GM12878 (cell line): Measurements from ENCODE around the gene E2F2. TPM values are rescaled to one million over a fixed set of nuclear protein-coding genes. Genes with fewer than 3 reads are reported as not detected.
A peak's percentile ranks its signal among the peaks of the same experiment; 100 is the strongest.

Experiments
- CBFB ChIP-seq: IDR thresholded peaks from 2 replicates; pipeline ENCODE4 v1.6.1; 2016; ENCODE audit warnings: antibody characterized with exemption, low read depth
- CBX5 ChIP-seq: sonication (generic); IDR thresholded peaks from 2 replicates; pipeline ENCODE4 v1.6.1; 2016; ENCODE audit warnings: low read depth, moderate library complexity, mild to moderate bottlenecking, inconsistent platforms
- DPF2 ChIP-seq: fragments of 450-650 bp; IDR thresholded peaks from 2 replicates; pipeline ENCODE4 v1.6.1; 2017; ENCODE audit warnings: mild to moderate bottlenecking
- ETV6 ChIP-seq, 2 experiments: fragments of 450-650 bp in 1 of 2; IDR thresholded peaks in 1 of 2; conservative IDR thresholded peaks in 1 of 2; 2 replicates each; pipeline ENCODE4 v1.6.1; 2014; ENCODE audit warnings: antibody characterized with exemption in 1 of 2, borderline replicate concordance in 1 of 2, low read depth in 1 of 2, mild to moderate bottlenecking in 1 of 2, moderate library complexity in 1 of 2
- FOS ChIP-seq: IDR thresholded peaks from 3 replicates; pipeline ENCODE4 v1.6.1; 2011; ENCODE audit warnings: borderline replicate concordance; ENCODE audit not compliant: insufficient read length; ENCODE audit errors: extremely low read depth
- FOXK2 ChIP-seq: fragments of 450-650 bp; IDR thresholded peaks from 2 replicates; pipeline ENCODE4 v1.6.1; 2017; ENCODE audit warnings: mild to moderate bottlenecking, moderate library complexity
- IKZF1 ChIP-seq: fragments of 450-650 bp; conservative IDR thresholded peaks from 2 replicates; pipeline ENCODE4 v1.6.1; 2017; ENCODE audit warnings: antibody characterized with exemption, mild to moderate bottlenecking
- KDM1A ChIP-seq: fragments of 200-600 bp; sonication (generic); IDR thresholded peaks from 2 replicates; pipeline ENCODE4 v1.6.1; 2016; ENCODE audit warnings: borderline replicate concordance
- MEF2A ChIP-seq: IDR thresholded peaks from 2 replicates; pipeline ENCODE4 v1.6.1; 2011; ENCODE audit warnings: low read depth, mild to moderate bottlenecking, low read length, moderate library complexity; ENCODE audit not compliant: insufficient read depth
- MEF2B ChIP-seq: fragments of 450-650 bp; IDR thresholded peaks from 2 replicates; pipeline ENCODE4 v1.6.1; 2018; ENCODE audit warnings: mild to moderate bottlenecking, moderate library complexity; ENCODE audit not compliant: partially characterized antibody, poor library complexity, severe bottlenecking
- MTA3 ChIP-seq: IDR thresholded peaks from 2 replicates; pipeline ENCODE4 v1.6.1; 2012; ENCODE audit warnings: low read length, inconsistent platforms, borderline replicate concordance
- MXI1 ChIP-seq: fragments of 150-350 bp; IDR thresholded peaks from 2 replicates; pipeline ENCODE4 v1.6.1; 2011; ENCODE audit warnings: low read depth, mild to moderate bottlenecking, inconsistent platforms, low read length, improper control_type of control experiment
- NR2C2 ChIP-seq: IDR thresholded peaks from 2 replicates; pipeline ENCODE4 v1.6.1; 2011; ENCODE audit warnings: borderline replicate concordance, low read depth; ENCODE audit not compliant: control insufficient read depth, insufficient read length
- PML ChIP-seq: IDR thresholded peaks from 2 replicates; pipeline ENCODE4 v1.6.1; 2012; ENCODE audit warnings: low read length, inconsistent platforms
- RUNX3 ChIP-seq: IDR thresholded peaks from 2 replicates; pipeline ENCODE4 v1.6.1; 2012; ENCODE audit warnings: low read length, inconsistent platforms
- TCF3 ChIP-seq: IDR thresholded peaks from 2 replicates; pipeline ENCODE4 v1.6.1; 2012; ENCODE audit warnings: low read depth, mild to moderate bottlenecking, low read length, borderline replicate concordance; ENCODE audit not compliant: insufficient read depth
- TCF7 ChIP-seq: IDR thresholded peaks from 2 replicates; pipeline ENCODE4 v1.6.1; 2014; ENCODE audit warnings: antibody characterized with exemption, borderline replicate concordance
- ZNF207 ChIP-seq: fragments of 450-650 bp; IDR thresholded peaks from 2 replicates; pipeline ENCODE4 v1.6.1; 2014; ENCODE audit warnings: antibody characterized with exemption, mild to moderate bottlenecking, borderline replicate concordance
- ZNF384 ChIP-seq: IDR thresholded peaks from 2 replicates; pipeline ENCODE4 v1.6.1; 2012; ENCODE audit warnings: low read depth, mild to moderate bottlenecking, low read length, improper control_type of control experiment, borderline replicate concordance
- ZNF592 ChIP-seq: fragments of 450-650 bp; IDR thresholded peaks from 2 replicates; pipeline ENCODE4 v1.6.1; 2017; ENCODE audit warnings: mild to moderate bottlenecking, moderate library complexity
- polyA plus RNA-seq, 11 experiments: library from polyadenylated mRNA; depleted of rRNA in 4 of 11; unstranded in 6 of 11; stranded (reverse) in 5 of 11; fragments of >200 nt; fragmentation: Nextera tagmentation in 4 of 11; fragmentation: Illumina TruSeq in 1 of 11; extraction: Ambion mirVana in 4 of 11; extraction: Trizol in 1 of 11; gene quantifications; 1 replicate in 1 of 11; 2 replicates in 10 of 11; pipeline versions ENCODE4 v1.2.1 to v1.2.3, GENCODE V29; 2011 to 2016; ENCODE audit warnings: inconsistent platforms in 2 of 11, missing spikeins in 2 of 11, low read depth in 1 of 11
- total RNA-seq, 4 experiments: library from RNA; depleted of rRNA in 3 of 4; stranded (reverse); fragments of >200 nt in 3 of 4; fragmentation: Illumina TruSeq in 1 of 4; extraction: Trizol in 1 of 4; gene quantifications; 2 replicates each; pipeline versions ENCODE4 v1.2.1 to v1.2.3, GENCODE V29; 2013 to 2021
- TF ChIP-seq, protein P1 (sequence below): fragments of 450-650 bp; IDR thresholded peaks from 2 replicates; pipeline ENCODE4 v1.6.1; 2016; ENCODE audit warnings: mild to moderate bottlenecking, moderate library complexity, borderline replicate concordance
- TF ChIP-seq, protein P2 (sequence below): IDR thresholded peaks from 2 replicates; pipeline ENCODE4 v1.6.1; 2012; ENCODE audit warnings: low read depth, low read length, improper control_type of control experiment

E2F2 gene
- total and polyA plus RNA-seq, 10 of the 15 experiments (the other 5 are each of a cell fraction or from before 2014, with no cell fraction given) = 3.8 to 27.2 (median 14.6) TPM

- TF ChIP-seq, protein P1, sequence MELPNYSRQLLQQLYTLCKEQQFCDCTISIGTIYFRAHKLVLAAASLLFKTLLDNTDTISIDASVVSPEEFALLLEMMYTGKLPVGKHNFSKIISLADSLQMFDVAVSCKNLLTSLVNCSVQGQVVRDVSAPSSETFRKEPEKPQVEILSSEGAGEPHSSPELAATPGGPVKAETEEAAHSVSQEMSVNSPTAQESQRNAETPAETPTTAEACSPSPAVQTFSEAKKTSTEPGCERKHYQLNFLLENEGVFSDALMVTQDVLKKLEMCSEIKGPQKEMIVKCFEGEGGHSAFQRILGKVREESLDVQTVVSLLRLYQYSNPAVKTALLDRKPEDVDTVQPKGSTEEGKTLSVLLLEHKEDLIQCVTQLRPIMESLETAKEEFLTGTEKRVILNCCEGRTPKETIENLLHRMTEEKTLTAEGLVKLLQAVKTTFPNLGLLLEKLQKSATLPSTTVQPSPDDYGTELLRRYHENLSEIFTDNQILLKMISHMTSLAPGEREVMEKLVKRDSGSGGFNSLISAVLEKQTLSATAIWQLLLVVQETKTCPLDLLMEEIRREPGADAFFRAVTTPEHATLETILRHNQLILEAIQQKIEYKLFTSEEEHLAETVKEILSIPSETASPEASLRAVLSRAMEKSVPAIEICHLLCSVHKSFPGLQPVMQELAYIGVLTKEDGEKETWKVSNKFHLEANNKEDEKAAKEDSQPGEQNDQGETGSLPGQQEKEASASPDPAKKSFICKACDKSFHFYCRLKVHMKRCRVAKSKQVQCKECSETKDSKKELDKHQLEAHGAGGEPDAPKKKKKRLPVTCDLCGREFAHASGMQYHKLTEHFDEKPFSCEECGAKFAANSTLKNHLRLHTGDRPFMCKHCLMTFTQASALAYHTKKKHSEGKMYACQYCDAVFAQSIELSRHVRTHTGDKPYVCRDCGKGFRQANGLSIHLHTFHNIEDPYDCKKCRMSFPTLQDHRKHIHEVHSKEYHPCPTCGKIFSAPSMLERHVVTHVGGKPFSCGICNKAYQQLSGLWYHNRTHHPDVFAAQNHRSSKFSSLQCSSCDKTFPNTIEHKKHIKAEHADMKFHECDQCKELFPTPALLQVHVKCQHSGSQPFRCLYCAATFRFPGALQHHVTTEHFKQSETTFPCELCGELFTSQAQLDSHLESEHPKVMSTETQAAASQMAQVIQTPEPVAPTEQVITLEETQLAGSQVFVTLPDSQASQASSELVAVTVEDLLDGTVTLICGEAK = no peak
- peak; percentile 56 for TF ChIP-seq IKZF1
- no peak for TF ChIP-seq NR2C2
- peak; percentile 85; the same call in 1 of the 2 replicates for TF ChIP-seq CBX5
- no peak for TF ChIP-seq ZNF207
- no peak for TF ChIP-seq ZNF592
- peak; percentile 63 for TF ChIP-seq CBFB
- TF ChIP-seq TCF7 = 0 out of 2 replicates have a peak, but pooled peaks have one; percentile 44
- TF ChIP-seq KDM1A = no peak
- no peak for TF ChIP-seq FOS
- TF ChIP-seq PML = no peak
- TF ChIP-seq, protein P2, sequence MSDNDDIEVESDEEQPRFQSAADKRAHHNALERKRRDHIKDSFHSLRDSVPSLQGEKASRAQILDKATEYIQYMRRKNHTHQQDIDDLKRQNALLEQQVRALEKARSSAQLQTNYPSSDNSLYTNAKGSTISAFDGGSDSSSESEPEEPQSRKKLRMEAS = no peak
- TF ChIP-seq ETV6 (conservative IDR thresholded peaks at IDR 0.05 in 1 of 2, IDR thresholded peaks at IDR 0.05 in 1 of 2; ENCODE audit: borderline replicate concordance in 1 of 2, low read depth in 1 of 2) = peak in 1 of 2 experiments; percentile 51; a peak in 1 of 4 replicates
- no peak for TF ChIP-seq ZNF384
- no peak for TF ChIP-seq MEF2A
- peak; percentile 18 for TF ChIP-seq MEF2B
- TF ChIP-seq DPF2 = peak; percentile 59
- TF ChIP-seq FOXK2 = no peak
- peak; percentile 93 for TF ChIP-seq RUNX3
- 0 out of 2 replicates have a peak, but pooled peaks have one; percentile 79 for TF ChIP-seq MTA3
- TF ChIP-seq MXI1 = no peak
- TF ChIP-seq TCF3 = peak; percentile 83; the same call in 1 of the 2 replicates
Measured at GRCh38 chr1:23528250-23528978, 2.6 kb downstream of the E2F2 start (continued).
